ENCODE measurements around the gene PLA2G1B.

DNA sequence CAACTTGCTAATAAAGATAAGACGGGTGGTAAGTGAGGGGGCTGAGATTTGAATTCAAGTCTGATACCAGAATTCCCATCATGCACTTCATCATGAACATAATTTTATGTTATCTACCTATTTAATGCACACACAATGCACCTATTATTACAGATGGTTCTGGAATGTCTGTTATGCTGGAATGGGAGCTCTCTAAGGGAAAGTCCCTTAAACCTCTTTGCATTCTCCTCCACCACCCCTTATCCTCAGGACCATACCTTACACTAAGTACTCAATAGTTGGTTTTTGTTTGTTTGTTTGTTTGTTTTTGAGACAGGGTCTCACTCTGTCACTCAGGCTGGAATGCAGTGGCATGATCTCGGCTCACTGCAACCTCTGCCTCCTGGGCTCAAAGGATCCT is 48.4 kb upstream of the PLA2G1B start:
- TF ChIP-seq, protein P1, sequence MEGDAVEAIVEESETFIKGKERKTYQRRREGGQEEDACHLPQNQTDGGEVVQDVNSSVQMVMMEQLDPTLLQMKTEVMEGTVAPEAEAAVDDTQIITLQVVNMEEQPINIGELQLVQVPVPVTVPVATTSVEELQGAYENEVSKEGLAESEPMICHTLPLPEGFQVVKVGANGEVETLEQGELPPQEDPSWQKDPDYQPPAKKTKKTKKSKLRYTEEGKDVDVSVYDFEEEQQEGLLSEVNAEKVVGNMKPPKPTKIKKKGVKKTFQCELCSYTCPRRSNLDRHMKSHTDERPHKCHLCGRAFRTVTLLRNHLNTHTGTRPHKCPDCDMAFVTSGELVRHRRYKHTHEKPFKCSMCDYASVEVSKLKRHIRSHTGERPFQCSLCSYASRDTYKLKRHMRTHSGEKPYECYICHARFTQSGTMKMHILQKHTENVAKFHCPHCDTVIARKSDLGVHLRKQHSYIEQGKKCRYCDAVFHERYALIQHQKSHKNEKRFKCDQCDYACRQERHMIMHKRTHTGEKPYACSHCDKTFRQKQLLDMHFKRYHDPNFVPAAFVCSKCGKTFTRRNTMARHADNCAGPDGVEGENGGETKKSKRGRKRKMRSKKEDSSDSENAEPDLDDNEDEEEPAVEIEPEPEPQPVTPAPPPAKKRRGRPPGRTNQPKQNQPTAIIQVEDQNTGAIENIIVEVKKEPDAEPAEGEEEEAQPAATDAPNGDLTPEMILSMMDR (conservative IDR thresholded peaks at IDR 0.05; ENCODE audit: low read length) = no peak
- no peak for TF ChIP-seq EZH2phosphoT487 (IDR thresholded peaks at IDR 0.05; ENCODE audit: borderline replicate concordance, low read depth, low read length)
